Cardiac septum (tissue), 1 donor: ENCODE measurements around the gene FGF6. TPM values are rescaled to one million over a fixed set of nuclear protein-coding genes. Genes with fewer than 3 reads are reported as not detected.

Experiments used
- DNase-seq: peaks from one replicate; pipeline ENCODE4 v3.0.0-alpha.2; 2020; ENCODE audit warnings: low spot score
- intact Hi-C: fragments of 100-400 bp; cut with DNase I; formaldehyde crosslinking; loops from one replicate; pipeline ENCODE4 v1.14.0; 2022
- total RNA-seq: library from RNA; stranded (reverse); fragmentation: NEBNext Ultra II Directional; extraction: Animal tissue kit (Norgen Biotek cat#: 25700); gene quantifications from one replicate; pipeline ENCODE4 v1.2.1, GENCODE V29; 2021
- donor health status: DM: no; HTN: no; CAD: no.

The FGF6 gene
- total RNA-seq, 1 donor from 2014 or later: not detected

DNA sequence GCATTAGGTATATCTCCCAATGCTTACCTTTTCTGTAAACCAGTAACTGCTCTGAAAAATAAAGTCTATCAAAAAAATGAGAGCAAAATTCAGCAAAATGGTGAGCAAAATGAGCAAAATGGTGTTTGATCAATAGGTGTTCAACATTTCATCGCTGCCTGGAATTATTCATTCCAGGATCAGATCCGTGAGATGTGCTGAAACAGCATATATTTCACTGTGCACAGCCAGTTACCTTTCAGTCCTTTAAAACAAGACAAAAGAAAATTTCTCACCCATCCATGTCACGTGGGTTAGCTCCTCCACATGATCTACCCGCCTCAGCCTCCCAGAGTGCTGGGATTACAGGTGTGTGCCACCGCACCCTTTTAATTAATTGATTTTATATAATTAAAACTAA lies 58.0 kb downstream of the FGF6 start:
- intact Hi-C loops: no loop called here
- no peak for DNase-seq

- DNase-seq: no peak
- intact Hi-C loops: no loop called here
These were observed 58.8 kb downstream of the FGF6 start for GRCh38 chr12:4386801-4387200.

Other genes starting within 250 kb of the FGF6 start
- gene CCND2, start 172.1 kb downstream of the FGF6 start, total RNA-seq: 478 TPM
- gene TIGAR, start 124.6 kb downstream of the FGF6 start, total RNA-seq: 13.0 TPM
- gene FGF23, start 66.1 kb downstream of the FGF6 start, total RNA-seq: 0.46 TPM
- 1.6 TPM for gene RAD51AP1, start 93.1 kb upstream of the FGF6 start, total RNA-seq
- gene DYRK4, start 116.4 kb upstream of the FGF6 start, total RNA-seq: 28.6 TPM
- gene AKAP3, start 203.2 kb upstream of the FGF6 start, total RNA-seq: 2.6 TPM
- gene NDUFA9, start 203.3 kb upstream of the FGF6 start, total RNA-seq: 268 TPM